GM21786 (cell line): ENCODE measurements around the gene TTC28.
"Not testable (repeated sequence)": the region's sequence is repeated elsewhere in the genome, so short reads cannot be mapped to it uniquely, and the experiment has no call there.

Experiments used
- ATAC-seq: cut with Tn5 transposase; IDR thresholded peaks from one replicate; pipeline ENCODE4 v1.9.1; 2021; ENCODE audit not compliant: unreplicated experiment

TTC28 gene

GRCh38 chr22:28366856-28367255 is 312.8 kb downstream of the TTC28 start:
- no peak for ATAC-seq

GRCh38 chr22:28365371-28365770 is 314.3 kb downstream of the TTC28 start:
- ATAC-seq = no peak

- not testable (repeated sequence) for ATAC-seq
These were observed 315.5 kb downstream of the TTC28 start for GRCh38 chr22:28364105-28364504.

GRCh38 chr22:28360939-28361338 is 318.7 kb downstream of the TTC28 start:
- no peak for ATAC-seq

- no peak for ATAC-seq
These were observed 321.3 kb downstream of the TTC28 start for GRCh38 chr22:28358312-28358711.

- ATAC-seq = no peak
These were observed 322.4 kb downstream of the TTC28 start for GRCh38 chr22:28357193-28357592.

- ATAC-seq = no peak
These were observed 328.2 kb downstream of the TTC28 start for GRCh38 chr22:28351476-28351875.

- ATAC-seq = no peak
These were observed 330.7 kb downstream of the TTC28 start for GRCh38 chr22:28348613-28349609.

- ATAC-seq = no peak
These were observed 333.3 kb downstream of the TTC28 start for GRCh38 chr22:28346308-28346707.

GRCh38 chr22:28344918-28345703 is 334.5 kb downstream of the TTC28 start:
- ATAC-seq = no peak

- no peak for ATAC-seq
These were observed 338.6 kb downstream of the TTC28 start for GRCh38 chr22:28341001-28341400.

GRCh38 chr22:28333088-28333487 is 346.6 kb downstream of the TTC28 start:
- ATAC-seq = no peak

- no peak for ATAC-seq
These were observed 347.2 kb downstream of the TTC28 start for GRCh38 chr22:28332410-28332809.

GRCh38 chr22:28331695-28332094 is 347.9 kb downstream of the TTC28 start:
- ATAC-seq = no peak

GRCh38 chr22:28329186-28330073 is 350.2 kb downstream of the TTC28 start:
- ATAC-seq = no peak

- ATAC-seq = no peak
These were observed 350.9 kb downstream of the TTC28 start for GRCh38 chr22:28328756-28329155.

- no peak for ATAC-seq
These were observed 363.6 kb downstream of the TTC28 start for GRCh38 chr22:28316014-28316413.

- ATAC-seq = no peak
These were observed 364.7 kb downstream of the TTC28 start for GRCh38 chr22:28314959-28315358.

GRCh38 chr22:28310299-28310698 is 369.3 kb downstream of the TTC28 start:
- no peak for ATAC-seq

GRCh38 chr22:28299753-28300152 is 379.9 kb downstream of the TTC28 start:
- ATAC-seq = no peak

- no peak for ATAC-seq
These were observed 380.3 kb downstream of the TTC28 start for GRCh38 chr22:28299309-28299708.
